Psoas muscle (tissue), 8 donors: ENCODE data around the gene SV2B. TPM values are rescaled to one million over a fixed set of nuclear protein-coding genes. Genes with fewer than 3 reads are reported as not detected.
"Not testable (repeated sequence)": the region's sequence is repeated elsewhere in the genome, so short reads cannot be mapped to it uniquely, and the experiment has no call there.

ENCODE experiments used
- ATAC-seq, 4 donors: fragments of 200-7000 bp; cut with Tn5 transposase; one replicate each; pipeline ENCODE4 v1.9.1; 2020; ENCODE audit warnings: moderate library complexity in 3 of 4, mild to moderate bottlenecking in 2 of 4
- DNase-seq, 2 donors: peaks; one replicate each; pipeline ENCODE4 v3.0.0-alpha.2; 2020
- H3K27ac ChIP-seq: fragments of 200-600 bp; one replicate; pipeline ENCODE4 v1.8.0; 2022
- H3K27me3 ChIP-seq, 3 donors: fragments of 200-600 bp in 1 of 3; one replicate each; pipeline versions ENCODE4 v1.6.1 to v1.8.0; 2013 to 2022; ENCODE audit warnings: low read length in 2 of 3, mild to moderate bottlenecking in 2 of 3, moderate library complexity in 1 of 3; ENCODE audit not compliant: insufficient read depth in 3 of 3
- H3K36me3 ChIP-seq, 2 donors: fragments of 200-600 bp in 1 of 2; one replicate each; pipeline versions ENCODE4 v1.6.1 to v1.8.0; 2013 to 2022; ENCODE audit warnings: low read depth in 1 of 2, mild to moderate bottlenecking in 1 of 2, moderate library complexity in 1 of 2; ENCODE audit not compliant: insufficient read depth in 1 of 2
- H3K4me1 ChIP-seq: fragments of 200-600 bp; one replicate; pipeline ENCODE4 v1.8.0; 2022
- H3K4me3 ChIP-seq: fragments of 200-600 bp; one replicate; pipeline ENCODE4 v1.8.0; 2022; ENCODE audit warnings: mild to moderate bottlenecking
- H3K9me3 ChIP-seq: fragments of 200-600 bp; one replicate; pipeline ENCODE4 v1.8.0; 2022
- CTCF ChIP-seq: fragments of 200-600 bp; IDR thresholded peaks from one replicate; pipeline ENCODE4 v1.8.0; 2022; ENCODE audit warnings: antibody characterized with exemption
- WGBS, 3 donors: extraction: QIAGEN DNeasy Blood & Tissue Kit; methylation state at CpG; one replicate each; pipeline versions ENCODE4 v1.1.6 to v1.1.7; 2013; 5-methylcytosine and 5-hydroxymethylcytosine counted together
- intact Hi-C, 2 donors: fragments of 100-400 bp; cut with DNase I; formaldehyde crosslinking; loops; one replicate each; pipeline versions ENCODE4 v1.11.0 to v1.14.2; 2022
- polyA plus RNA-seq, 3 donors: library from polyadenylated mRNA; stranded (reverse); fragments of 200-250 nt; gene quantifications; one replicate each; pipeline ENCODE4 v1.2.3, GENCODE V29; 2013
- total RNA-seq, 4 donors: library from RNA; stranded (reverse); fragmentation: NEBNext Ultra II Directional in 2 of 4; extraction: Animal tissue kit (Norgen Biotek cat#: 25700) in 2 of 4; gene quantifications; one replicate each; pipeline versions ENCODE4 v1.2.1 to v1.2.4, GENCODE V29; 2021 to 2023
- donor health status: healthy with polysubstance abuse.
- donor health status: DM: no; HTN: no; CAD: no; lungs with moderate emphysema.
- donor health status: Bipolar disorder and iron deficiency.
- donor health status: healthy.
- donor health status: DM: yes; HTN: yes; CAD: no.
- donor health status: DM: no; HTN: no; CAD: no.
- donor health status: DM: no; HTN: no; CAD: no.
- donor health status: DM: yes; HTN: yes; CAD: no.

Gene SV2B
- total and polyA plus RNA-seq, 7 donors: 0.25 to 10.1 (median 2.1) TPM

- Histone ChIP-seq H3K9me3 (peaks cover 15% of the 10 kb centered on the region), H3K4me3 (no peak overlapping the region), H3K36me3 (no peaks in the 10 kb centered on the region), H3K27me3 (peaks cover 0 to 6% (median 0%) of the 10 kb centered on the region in 3 donors), H3K27ac (no peak overlapping the region), H3K4me1 (no peaks in the 10 kb centered on the region)
- no peak for ATAC-seq
- intact Hi-C loops: no loop called here
- TF ChIP-seq CTCF: no peak
- no peak for DNase-seq
- 22 to 31% (median 26%) methylated on average over 1 of the region's 1 CpG for WGBS, 3 donors
Observed at GRCh38 chr15:91075739-91076138, 24.3 kb upstream of the SV2B start.

GRCh38 chr15:91077029-91077428, 23.0 kb upstream of the SV2B start:
- ATAC-seq (no peak), DNase-seq (no peak)
- Histone ChIP-seq H3K27ac (no peak overlapping the region), H3K27me3 (peaks cover 0 to 3% (median 0%) of the 10 kb centered on the region in 3 donors), H3K9me3 (peaks cover 15% of the 10 kb centered on the region), H3K4me3 (no peak overlapping the region), H3K4me1 (no peaks in the 10 kb centered on the region), H3K36me3 (no peaks in the 10 kb centered on the region)
- TF ChIP-seq CTCF: no peak
- intact Hi-C loops: no loop called here

- ATAC-seq, intact Hi-C loops, H3K4me1 ChIP-seq, DNase-seq, H3K27ac ChIP-seq, H3K36me3 ChIP-seq, H3K4me3 ChIP-seq, H3K9me3 ChIP-seq: not testable (repeated sequence)
- H3K27me3 ChIP-seq: peaks cover 0 to 22% (median 4%) of the 10 kb centered on the region in 3 donors
- 86 to 90% (median 90%) methylated on average over 3 of the region's 4 CpGs for WGBS, 3 donors
Observed at GRCh38 chr15:91093866-91094265, 6.2 kb upstream of the SV2B start.

GRCh38 chr15:91098451-91098850, 1.6 kb upstream of the SV2B start:
- intact Hi-C loops: no loop called here

GRCh38 chr15:91099616-91099994, 452 bp upstream of the SV2B start:
- Histone ChIP-seq H3K36me3 (no peaks in the 10 kb centered on the region), H3K9me3 (no peaks in the 10 kb centered on the region), H3K4me3 (peak overlapping the region; percentile 67), H3K4me1 (peaks cover 4% of the 10 kb centered on the region), H3K27ac (no peak overlapping the region), H3K27me3 (peaks cover 0 to 60% (median 20%) of the 10 kb centered on the region in 3 donors)
- TF ChIP-seq CTCF: no peak
- intact Hi-C loops: no loop called here
- DNase-seq (peak in 1 of 2 donors; percentile 33), ATAC-seq (peak in 2 of 4 donors; percentile 56 to 72)
- 1% methylated on average over 22 of the region's 22 CpGs for WGBS, 3 donors

More at GRCh38 chr15:91098451-91098850, 1.6 kb upstream of the SV2B start:
- 89 to 92% (median 91%) methylated on average over 6 of the region's 6 CpGs for WGBS, 3 donors
- H3K27ac ChIP-seq: no peak overlapping the region
- peaks cover 4% of the 10 kb centered on the region for H3K4me1 ChIP-seq
- TF ChIP-seq CTCF: no peak
- ATAC-seq: no peak
- no peak for DNase-seq
- no peaks in the 10 kb centered on the region for H3K36me3 ChIP-seq
- H3K27me3 ChIP-seq: peaks cover 0 to 60% (median 20%) of the 10 kb centered on the region in 3 donors
- no peak overlapping the region for H3K4me3 ChIP-seq
- no peaks in the 10 kb centered on the region for H3K9me3 ChIP-seq
